ENCODE data around the gene C4orf54.

DNA sequence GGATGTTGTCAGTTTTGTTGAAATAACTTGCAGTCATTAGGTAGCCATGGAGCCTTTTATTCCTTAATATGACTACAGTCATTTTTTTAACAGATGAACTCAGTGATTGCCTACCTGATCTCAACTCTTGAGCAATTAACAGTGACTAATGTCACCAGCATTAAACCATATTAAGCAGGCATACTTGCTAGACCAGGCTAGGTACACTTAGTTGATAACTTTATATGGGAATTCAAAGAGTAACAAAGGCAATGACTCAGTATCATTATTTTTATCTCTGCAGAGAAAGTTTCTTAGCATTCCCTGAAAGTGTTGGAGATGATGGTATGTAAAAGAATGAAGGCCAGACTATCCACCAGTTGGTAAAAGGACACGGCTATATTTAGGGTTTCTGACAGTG lies at the start of gene C4orf54:
- TF ChIP-seq EZH2 (IDR thresholded peaks at IDR 0.05; ENCODE audit: insufficient read depth, poor library complexity, severe bottlenecking) (no peak), EZH2phosphoT487 (IDR thresholded peaks at IDR 0.05; ENCODE audit: insufficient read depth, low read depth) (no peak)

All from GM23248 (cell line).